SKM-1 (cell line): ENCODE measurements around the gene NHERF2.
"Not testable (repeated sequence)": the region's sequence is repeated elsewhere in the genome, so short reads cannot be mapped to it uniquely, and the experiment has no call there.

ENCODE experiments used
- DNase-seq: peaks from one replicate; lab custom pipeline; 2025; ENCODE audit not compliant: unreplicated experiment; lab: John Stamatoyannopoulos, UW

Gene NHERF2

DNA sequence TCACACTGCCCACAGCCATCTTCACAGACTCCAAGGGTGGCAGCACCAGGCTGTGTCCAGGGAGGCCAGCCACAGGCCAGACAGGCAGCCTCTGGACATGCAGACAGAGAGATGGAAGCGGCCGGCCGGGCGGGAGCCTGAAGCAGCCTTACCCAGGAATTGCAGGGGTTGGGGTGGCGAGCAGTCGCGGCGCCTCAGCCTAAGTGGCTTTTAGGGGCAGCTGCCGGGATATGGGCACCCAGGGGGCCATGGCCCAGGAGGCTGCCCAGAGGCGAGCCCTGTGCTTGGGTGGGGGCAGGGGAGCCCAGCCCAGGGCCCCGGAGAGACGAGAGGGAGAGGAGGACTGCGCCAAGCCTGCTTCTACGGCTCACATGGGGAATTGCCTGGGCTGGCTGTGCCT, 1.5 kb upstream of the NHERF2 start:
- no peak for DNase-seq

DNA sequence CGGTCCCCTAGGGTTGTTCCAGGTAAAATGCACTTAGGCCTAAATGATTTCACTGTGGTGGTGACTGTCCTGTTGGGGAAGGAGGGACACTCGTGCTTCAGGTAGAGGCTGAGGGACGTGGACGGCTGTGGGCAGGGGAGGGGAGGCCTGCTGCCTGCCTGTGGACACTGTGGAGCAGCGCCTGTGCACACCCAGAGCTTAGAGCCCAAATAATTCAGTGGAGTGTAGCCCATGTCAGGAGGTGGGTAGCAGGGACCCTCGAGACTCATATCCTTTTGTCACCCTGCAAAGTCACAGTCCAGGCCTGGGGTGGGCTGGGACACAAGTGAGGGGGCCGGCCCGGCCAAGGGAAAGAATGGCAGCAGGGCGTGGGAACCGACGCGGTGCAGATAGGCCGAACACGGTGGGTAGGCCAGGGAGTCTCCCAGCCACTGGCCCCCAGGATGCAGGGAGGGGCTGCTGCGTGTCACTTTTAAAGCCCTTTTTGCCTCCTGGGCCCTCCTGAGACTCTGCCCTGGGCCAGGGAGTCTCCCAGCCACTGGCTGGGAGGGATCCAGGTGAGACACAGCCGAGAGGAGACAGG, 733 bp upstream of the NHERF2 start:
- no peak for DNase-seq

DNA sequence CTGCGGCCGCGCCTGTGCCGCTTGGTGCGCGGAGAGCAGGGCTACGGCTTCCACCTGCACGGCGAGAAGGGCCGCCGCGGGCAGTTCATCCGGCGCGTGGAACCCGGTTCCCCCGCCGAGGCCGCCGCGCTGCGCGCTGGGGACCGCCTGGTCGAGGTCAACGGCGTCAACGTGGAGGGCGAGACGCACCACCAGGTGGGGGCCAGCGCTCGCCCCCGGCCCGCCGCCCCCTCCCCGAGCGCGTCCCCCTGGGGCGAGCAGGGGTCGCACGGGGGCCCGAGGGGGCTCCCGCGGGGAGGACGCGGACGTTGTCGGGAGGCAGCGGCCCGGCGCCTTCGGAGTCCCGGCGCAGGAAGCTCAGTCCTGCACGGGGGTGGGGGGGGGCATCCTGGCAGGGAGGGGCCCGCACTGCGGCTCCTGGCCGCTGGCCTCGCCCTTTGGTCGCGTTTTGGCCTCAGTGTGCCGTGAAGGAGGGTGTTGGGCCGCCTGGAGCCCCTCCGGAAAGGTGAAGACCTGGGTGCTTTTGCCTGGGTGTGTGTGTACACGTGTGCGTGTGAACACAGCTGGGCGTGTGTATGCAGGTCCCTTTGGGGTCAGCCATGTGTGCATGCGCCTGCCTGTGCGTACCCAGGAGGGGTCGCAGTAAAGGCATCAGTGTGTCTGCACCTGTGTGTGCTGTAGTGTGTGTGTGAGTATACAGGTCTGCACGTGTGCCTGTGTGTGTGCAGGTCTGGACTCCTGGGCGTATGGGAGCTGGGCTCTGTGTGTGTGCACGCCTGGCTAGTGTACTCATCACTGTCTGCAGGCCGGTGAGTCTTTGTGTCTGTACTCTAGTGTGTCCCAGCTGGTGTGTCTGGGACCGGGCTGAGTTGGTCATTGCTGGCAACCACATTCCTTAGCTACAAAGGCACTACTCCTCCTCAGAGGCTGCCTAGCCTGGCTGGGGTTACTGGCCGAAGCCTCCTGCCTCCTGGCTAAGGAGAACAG, 615 bp downstream of the NHERF2 start:
- no peak for DNase-seq

DNA sequence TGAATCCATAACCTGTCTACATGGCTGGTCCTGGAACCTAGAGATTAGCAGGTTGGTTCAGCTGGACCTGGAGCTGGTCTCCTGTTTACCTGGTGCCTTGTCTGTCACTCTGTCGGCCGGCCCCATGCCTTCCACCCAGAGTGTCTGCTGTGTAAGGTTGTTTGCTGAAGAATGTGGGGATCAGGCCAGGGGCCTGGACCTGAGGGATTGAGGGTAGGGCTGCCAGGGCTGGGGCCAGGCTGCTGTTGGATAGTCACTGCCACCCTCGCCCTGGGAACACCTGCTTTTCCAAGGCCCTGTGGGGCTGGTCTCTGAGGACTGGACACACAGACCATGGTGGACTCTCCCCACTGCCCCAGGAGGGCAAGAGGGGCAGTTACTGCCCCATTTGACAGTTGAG, 1.4 kb downstream of the NHERF2 start:
- no peak for DNase-seq

DNA sequence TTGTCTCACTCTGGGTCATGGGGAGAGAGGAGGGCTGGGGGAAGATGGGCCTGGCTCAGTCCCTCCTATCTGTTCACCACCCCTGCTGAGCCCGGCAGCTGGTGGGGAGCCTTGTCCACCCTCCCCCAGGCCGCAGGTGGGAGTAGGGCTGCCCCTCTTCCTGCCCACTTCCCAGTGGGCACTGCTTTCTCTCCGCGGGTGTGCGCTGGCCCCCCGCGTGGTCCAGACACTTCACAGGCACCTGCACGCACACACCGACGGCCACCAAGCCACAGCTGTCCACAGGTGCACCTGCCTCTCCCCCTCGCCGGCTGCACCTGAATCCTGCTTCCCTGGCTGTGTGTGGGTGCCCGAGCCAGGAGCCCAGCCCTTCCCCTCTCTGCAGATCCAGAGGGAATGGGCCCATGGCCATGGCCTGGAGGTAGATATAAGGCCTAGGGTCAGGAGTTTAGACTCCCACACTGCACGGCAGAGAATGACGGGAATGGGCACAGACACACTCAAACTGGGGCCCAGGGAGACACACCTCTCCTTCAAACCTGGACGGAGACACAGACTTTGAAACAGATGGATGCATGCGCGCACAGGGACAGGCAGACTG, 2.0 kb downstream of the NHERF2 start:
- DNase-seq, result no peak

DNA sequence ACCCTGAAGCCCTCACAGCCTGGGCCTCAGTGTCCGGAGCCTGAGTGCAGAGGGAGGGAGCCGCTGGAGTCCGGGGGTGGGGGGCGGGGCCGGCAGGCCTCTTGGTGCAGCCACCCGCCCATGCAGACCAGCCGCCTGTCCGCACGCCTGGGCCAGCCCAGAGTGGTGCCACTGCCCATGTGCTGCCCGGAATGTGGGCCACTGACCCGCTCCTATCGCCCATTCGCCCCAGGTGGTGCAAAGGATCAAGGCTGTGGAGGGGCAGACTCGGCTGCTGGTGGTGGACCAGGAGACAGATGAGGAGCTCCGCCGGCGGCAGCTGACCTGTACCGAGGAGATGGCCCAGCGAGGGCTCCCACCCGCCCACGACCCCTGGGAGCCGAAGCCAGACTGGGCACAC, 2.6 kb downstream of the NHERF2 start:
- no peak for DNase-seq

DNA sequence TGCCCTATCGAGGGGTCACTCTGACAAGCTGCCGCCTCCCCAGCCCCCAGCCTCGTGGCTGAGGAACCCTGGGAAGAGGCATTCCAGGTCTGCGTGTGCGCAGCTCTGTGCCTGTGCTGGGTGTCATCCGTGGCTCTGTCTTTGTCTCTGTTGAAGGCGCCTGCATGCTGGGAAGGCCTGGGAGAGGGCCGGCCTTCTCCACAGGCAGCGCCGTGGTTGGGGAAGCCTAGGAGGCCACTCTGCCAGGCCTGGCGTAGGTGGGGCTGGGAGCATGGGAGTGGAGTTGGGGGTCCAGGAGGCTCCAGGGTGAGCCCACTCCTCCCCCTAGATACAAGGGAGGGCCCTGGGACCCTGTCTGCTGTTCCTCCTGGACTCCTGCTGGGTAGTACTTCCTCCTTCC, 3.3 kb downstream of the NHERF2 start:
- no peak for DNase-seq

DNA sequence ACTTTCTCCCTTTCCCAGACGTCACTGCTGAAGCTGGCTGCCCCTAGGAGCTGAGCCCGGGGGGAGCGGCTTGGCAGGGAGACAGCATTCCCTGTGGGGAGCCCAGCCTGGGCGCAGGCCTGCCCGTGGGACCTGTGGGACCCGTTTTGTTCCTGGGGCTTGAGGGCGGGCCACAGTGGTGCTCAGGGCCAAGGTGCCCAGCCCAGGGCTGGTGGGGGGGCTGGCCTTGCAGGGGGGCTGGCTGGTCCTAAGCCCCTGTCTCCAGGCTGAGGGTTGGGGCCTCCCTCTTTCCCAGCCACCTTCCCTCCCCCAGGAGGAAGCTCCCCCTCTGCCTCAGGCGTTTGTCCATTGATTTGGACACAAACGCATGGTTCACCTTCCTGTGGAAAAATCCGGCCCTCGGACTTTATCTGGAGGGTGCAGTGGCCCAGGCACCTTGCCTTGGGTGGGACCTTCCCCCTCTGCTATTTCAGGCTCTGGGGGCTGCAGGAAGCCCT, 4.4 kb downstream of the NHERF2 start:
- DNase-seq, result no peak

DNA sequence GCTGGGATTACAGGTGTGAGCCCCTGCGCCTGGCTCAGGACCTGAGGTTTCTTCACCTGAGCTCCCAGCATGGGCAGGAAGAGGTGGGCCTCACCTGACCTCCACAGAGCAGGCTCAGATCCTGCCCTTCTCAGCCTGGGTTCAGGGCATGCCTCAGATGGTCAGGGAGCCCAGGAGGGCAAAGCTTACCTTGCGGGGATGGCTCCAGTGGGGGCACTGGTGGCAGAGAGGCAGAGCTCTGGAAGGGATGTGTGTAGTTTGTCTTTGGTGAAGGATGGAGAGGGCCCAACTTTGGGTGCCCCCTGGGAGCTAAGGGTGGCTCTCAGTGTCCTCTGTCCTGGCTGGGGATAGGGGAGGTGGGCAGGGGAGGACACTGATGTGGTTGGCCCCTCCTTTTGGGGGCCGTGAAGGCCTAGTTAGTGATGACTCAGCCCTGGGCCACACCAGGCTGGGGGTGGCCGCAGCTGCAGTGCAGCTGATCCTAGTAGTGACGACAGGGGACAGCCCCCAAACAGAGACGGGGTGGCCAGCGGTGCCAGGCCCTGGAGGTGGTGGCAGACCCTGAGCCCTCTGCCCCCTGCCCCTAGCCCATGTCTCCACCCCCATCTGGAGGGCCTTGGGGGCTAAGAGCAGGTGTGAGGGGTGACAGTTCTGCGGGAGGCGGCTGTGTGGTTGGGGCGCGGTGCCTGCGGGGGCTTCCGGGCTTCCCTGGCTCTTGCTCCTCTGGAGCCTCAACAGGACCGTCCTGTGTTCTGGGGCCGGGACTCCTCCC, 5.8 kb downstream of the NHERF2 start:
- no peak for DNase-seq

DNA sequence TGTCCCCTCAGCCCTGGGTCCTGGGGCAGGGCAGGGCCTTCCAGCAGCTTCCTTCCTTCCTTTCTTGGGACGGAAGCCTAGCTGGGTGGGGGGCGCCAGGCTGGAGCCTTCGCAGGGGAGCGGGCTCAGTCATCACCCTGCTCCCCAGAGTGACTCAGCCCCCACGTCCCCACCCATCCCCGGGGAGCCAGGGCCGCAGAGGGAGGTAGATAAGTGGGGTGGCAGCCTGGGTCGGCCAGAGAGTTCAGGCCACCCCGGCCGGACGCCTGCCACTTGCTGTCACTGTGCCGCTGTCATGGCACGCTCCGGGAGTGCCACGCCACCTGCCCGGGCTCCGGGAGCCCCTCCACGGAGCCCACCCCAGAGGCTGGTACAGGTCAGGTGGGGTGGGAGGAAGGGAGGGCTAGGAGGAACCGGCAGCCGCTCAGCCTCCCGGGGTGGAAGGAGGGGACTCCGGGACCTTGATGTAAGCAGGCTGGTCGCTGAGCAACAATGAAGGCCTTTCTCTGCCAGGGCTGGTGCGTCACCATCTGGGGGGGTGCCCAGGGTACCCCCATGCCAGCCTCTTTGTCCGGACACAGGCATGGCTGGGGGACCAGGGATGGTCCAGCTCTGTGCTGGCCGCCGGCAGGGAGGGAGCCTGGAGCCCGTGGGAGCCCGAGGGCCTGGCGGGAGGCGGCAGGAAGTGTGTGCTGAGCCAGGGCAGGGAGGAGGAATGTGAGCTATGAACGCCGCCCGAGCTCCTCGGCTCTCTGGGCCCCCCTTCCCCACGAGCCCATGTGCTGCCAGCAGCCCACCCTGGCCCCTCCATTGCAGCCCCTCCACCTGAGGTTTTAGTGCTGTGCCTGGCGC, 6.6 kb downstream of the NHERF2 start:
- no peak for DNase-seq

DNA sequence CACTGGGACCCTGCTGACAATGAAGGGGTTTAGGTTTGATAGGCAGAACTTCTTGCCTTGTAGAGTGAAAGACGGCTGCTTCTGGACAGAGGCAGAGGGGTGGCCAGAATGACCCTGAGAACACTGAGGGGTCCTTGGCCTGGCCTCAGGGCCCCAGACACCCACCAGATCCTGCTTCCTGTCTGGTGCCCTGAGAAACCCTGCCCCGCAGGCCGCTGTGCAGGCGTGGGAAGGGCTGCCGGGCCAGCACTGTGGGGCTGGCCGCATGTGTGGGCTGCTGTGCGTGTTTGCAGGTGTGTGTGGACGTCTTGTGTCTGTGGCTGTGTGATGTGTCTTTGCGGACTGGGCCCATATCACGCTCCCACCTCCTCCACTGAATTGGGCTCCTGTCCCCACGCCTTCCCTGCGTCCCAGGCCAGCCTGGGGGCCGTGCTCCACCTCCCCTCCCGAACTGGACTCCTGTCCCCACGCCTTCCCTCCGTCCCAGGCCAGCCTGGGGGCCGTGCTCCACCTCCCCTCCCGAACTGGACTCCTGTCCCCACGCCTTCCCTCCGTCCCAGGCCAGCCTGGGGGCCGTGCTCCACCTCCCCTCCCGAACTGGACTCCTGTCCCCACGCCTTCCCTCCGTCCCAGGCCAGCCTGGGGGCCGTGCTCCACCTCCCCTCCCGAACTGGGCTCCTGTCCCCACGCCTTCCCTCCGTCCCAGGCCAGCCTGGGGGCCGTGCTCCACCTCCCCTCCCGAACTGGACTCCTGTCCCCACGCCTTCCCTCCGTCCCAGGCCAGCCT, 7.4 kb downstream of the NHERF2 start:
- DNase-seq, result not testable (repeated sequence)

DNA sequence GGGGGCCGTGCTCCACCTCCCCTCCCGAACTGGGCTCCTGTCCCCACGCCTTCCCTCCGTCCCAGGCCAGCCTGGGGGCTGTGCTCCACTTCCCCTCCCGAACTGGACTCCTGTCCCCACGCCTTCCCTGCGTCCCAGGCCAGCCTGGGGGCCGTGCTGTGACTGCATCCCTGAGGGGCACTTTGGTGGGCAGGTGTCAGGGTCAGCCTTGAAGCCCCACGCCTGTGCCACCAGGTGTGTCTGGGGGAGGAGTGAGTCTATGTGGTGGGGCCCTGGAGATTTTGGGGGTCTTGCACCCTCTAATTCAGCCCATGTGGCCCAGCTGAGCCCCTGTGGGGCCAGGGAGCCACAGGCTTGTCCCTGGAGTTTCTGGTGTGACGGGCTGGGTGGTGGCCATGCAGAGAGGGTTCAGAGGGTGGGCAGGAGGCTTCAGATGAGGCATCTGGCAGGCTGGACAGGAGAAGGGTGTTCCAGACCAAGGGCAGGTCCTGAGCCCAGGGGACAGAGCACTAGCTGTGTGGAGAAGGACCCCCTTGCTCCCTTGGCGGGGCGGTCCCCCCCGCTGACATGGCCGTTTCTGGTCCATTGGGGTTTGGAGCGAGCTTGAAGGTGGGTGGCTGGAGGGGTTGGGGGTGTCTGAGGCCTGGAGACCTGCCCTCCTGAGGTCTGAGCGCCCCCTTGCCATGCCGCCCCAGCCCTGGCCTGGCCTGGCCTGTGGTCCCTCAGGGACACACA, 8.2 kb downstream of the NHERF2 start:
- no peak for DNase-seq

DNA sequence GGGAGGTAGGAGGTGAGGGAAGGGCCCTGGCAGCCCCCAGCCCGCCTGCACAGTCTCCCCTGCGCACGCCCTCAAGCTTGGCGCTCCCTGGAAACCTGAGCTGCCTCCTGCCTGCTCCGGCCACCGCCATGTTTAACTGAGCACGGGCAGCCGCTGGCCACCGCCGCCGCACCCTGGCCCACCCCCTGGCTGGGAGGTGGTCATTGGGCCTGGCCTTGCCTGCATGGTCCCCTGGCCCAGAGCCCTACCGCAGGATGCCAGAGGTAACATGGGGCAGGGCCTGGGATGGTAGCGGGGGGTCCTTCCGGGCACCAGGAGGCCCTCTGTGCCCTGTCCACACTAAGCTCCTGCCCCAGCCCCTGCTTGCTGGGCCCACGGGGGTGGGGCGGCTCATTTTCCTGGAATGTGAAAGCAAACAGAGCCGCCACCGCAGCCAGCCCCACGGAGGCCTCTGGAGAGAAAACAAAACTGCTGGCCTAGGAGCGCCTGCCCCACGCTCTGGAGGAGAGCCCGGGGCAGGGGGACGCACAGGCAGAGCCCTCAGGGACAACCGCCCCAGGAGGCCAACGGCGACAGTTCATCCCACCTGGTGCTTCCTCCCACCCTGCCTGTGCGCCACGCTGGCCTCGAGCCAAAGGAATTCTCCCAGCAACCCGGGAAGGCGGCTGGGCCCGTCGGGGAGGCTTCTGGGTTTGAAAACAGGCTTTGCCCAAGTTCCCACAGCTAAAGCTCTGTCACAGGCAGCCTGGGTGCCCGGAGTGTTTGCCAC, 8.9 kb downstream of the NHERF2 start:
- DNase-seq, result no peak

DNA sequence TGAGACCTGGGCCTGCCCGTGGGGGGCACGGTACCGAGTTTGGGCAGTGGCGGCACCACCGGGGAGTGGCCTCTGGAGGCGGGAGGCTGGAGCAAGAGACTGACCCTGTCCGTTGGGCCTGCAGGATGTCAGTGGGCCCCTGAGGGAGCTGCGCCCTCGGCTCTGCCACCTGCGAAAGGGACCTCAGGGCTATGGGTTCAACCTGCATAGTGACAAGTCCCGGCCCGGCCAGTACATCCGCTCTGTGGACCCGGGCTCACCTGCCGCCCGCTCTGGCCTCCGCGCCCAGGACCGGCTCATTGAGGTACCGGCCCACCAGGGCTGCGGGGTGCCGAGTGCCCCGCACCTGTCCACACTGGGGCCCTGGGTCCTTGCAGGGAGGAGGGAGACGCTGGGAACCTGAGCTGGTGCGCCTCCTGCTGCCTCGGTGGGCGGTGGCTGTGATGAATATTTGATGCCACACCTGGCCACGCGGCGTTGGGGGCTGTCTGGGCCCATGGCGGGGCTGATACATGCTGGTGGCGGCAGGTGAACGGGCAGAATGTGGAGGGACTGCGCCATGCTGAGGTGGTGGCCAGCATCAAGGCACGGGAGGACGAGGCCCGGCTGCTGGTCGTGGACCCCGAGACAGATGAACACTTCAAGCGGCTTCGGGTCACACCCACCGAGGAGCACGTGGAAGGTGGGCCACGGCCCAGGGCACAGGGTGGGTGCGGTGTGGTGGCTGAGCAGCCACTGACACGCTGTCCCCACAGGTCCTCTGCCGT, 9.7 kb downstream of the NHERF2 start:
- no peak for DNase-seq

DNA sequence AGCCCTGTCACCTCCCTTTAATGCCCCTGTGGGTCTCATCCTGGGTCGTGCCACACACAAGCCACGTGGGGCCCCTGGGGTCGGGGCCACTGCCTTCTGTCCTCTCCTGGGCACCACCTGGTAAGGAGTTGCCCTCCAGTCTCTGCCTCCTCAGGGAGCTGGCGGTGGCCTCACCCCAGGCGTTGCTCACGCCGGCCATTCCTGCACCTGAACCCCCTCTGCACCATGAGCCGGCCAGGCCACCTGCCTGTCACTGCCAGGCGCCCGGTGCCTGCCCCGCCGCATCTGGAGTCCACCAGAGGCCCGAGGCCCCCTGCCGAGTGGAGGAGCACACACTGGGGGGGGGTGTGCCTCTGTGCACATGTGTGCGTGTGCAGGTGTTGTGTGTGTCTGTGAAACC, 10.4 kb downstream of the NHERF2 start:
- DNase-seq, result no peak

DNA sequence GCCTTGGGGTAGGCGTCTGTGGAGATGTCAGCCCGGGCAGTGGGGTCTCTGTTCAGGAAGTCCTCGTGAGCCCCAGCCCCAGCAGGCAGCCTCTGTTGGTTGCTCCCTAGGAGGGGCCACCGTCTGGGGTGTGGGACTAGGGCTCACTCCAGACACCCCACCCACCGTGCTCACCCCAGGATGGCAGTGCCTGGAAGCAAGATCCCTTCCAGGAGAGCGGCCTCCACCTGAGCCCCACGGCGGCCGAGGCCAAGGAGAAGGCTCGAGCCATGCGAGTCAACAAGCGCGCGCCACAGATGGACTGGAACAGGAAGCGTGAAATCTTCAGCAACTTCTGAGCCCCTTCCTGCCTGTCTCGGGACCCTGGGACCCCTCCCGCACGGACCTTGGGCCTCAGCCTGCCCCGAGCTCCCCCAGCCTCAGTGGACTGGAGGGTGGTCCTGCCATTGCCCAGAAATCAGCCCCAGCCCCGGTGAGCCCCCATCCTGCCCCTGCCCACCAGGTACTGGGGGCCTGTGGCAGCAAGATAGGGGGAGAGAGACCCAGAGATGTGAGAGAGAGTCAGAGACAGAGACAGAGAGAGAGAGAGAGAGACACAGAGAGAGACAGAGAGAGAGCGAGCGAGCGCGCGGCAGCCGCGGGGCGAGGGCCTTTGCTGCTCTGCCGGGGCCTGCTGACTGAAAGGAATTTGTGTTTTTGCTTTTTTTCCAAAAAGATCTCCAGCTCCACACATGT, 11.1 kb downstream of the NHERF2 start:
- no peak for DNase-seq
